Measurements from ENCODE around the gene GRK5.
A peak's percentile ranks its signal among the peaks of the same experiment; 100 is the strongest.

Gene GRK5

GRCh38 chr10:119364645-119365600 is 157.6 kb downstream of the GRK5 start:
- 90 to 93% methylated on average over 9 to 10 of the region's 11 CpGs for WGBS, 2 experiments (ENCODE audit: insufficient coverage in 2 of 2)
- H3K4me3 ChIP-seq (ENCODE audit: extremely low read depth, insufficient read depth, low read length, poor library complexity, severe bottlenecking), result no peak overlapping the region

GRCh38 chr10:119365773-119366599 is 158.6 kb downstream of the GRK5 start:
- peaks cover 15% of the 10 kb centered on the region for H3K4me1 ChIP-seq (ENCODE audit: control insufficient read depth, insufficient read depth, low read length, poor library complexity, severe bottlenecking)
- 82 to 87% methylated on average over 9 to 12 of the region's 12 CpGs for WGBS, 2 experiments (ENCODE audit: insufficient coverage in 2 of 2)

More at GRCh38 chr10:119364645-119365600, 157.6 kb downstream of the GRK5 start:
- Histone ChIP-seq H3K9me3 (ENCODE audit: control insufficient read depth, low read length) (no peaks in the 10 kb centered on the region), H3K36me3 (ENCODE audit: control insufficient read depth, insufficient read depth, low read length) (no peaks in the 10 kb centered on the region), H3K27ac (ENCODE audit: low read depth, low read length, severe bottlenecking) (no peak overlapping the region), H3K4me1 (ENCODE audit: control insufficient read depth, insufficient read depth, low read length, poor library complexity, severe bottlenecking) (peaks cover 7% of the 10 kb centered on the region)

GRCh38 chr10:119367841-119368549 is 160.6 kb downstream of the GRK5 start:
- 95 to 97% methylated on average over 19 to 21 of the region's 21 CpGs for WGBS, 2 experiments (ENCODE audit: insufficient coverage in 2 of 2)
- peaks cover 18% of the 10 kb centered on the region for H3K4me1 ChIP-seq (ENCODE audit: control insufficient read depth, insufficient read depth, low read length, poor library complexity, severe bottlenecking)
- H3K9me3 ChIP-seq (ENCODE audit: control insufficient read depth, low read length), result no peaks in the 10 kb centered on the region
- H3K36me3 ChIP-seq (ENCODE audit: control insufficient read depth, insufficient read depth, low read length), result no peaks in the 10 kb centered on the region
- H3K27ac ChIP-seq (ENCODE audit: low read depth, low read length, severe bottlenecking), result no peak overlapping the region
- H3K4me3 ChIP-seq (ENCODE audit: extremely low read depth, insufficient read depth, low read length, poor library complexity, severe bottlenecking), result no peak overlapping the region

More at GRCh38 chr10:119365773-119366599, 158.6 kb downstream of the GRK5 start:
- Histone ChIP-seq H3K9me3 (ENCODE audit: control insufficient read depth, low read length) (no peaks in the 10 kb centered on the region), H3K27ac (ENCODE audit: low read depth, low read length, severe bottlenecking) (no peak overlapping the region), H3K4me3 (ENCODE audit: extremely low read depth, insufficient read depth, low read length, poor library complexity, severe bottlenecking) (no peak overlapping the region), H3K36me3 (ENCODE audit: control insufficient read depth, insufficient read depth, low read length) (no peaks in the 10 kb centered on the region)

GRCh38 chr10:119368581-119368980 is 161.2 kb downstream of the GRK5 start:
- no peaks in the 10 kb centered on the region for H3K36me3 ChIP-seq (ENCODE audit: control insufficient read depth, insufficient read depth, low read length)
- peaks cover 18% of the 10 kb centered on the region for H3K4me1 ChIP-seq (ENCODE audit: control insufficient read depth, insufficient read depth, low read length, poor library complexity, severe bottlenecking)
- H3K27ac ChIP-seq (ENCODE audit: low read depth, low read length, severe bottlenecking), result no peak overlapping the region
- 95 to 96% methylated on average over 6 to 7 of the region's 8 CpGs for WGBS, 2 experiments (ENCODE audit: insufficient coverage in 2 of 2)
- no peaks in the 10 kb centered on the region for H3K9me3 ChIP-seq (ENCODE audit: control insufficient read depth, low read length)
- no peak overlapping the region for H3K4me3 ChIP-seq (ENCODE audit: extremely low read depth, insufficient read depth, low read length, poor library complexity, severe bottlenecking)

GRCh38 chr10:119368991-119369869 is 161.9 kb downstream of the GRK5 start:
- H3K27ac ChIP-seq (ENCODE audit: low read depth, low read length, severe bottlenecking), result no peak overlapping the region
- 90 to 93% methylated on average over 21 of the region's 21 CpGs for WGBS, 2 experiments (ENCODE audit: insufficient coverage in 2 of 2)
- no peak overlapping the region for H3K4me3 ChIP-seq (ENCODE audit: extremely low read depth, insufficient read depth, low read length, poor library complexity, severe bottlenecking)
- peaks cover 18% of the 10 kb centered on the region for H3K4me1 ChIP-seq (ENCODE audit: control insufficient read depth, insufficient read depth, low read length, poor library complexity, severe bottlenecking)
- H3K9me3 ChIP-seq (ENCODE audit: control insufficient read depth, low read length), result no peaks in the 10 kb centered on the region
- no peaks in the 10 kb centered on the region for H3K36me3 ChIP-seq (ENCODE audit: control insufficient read depth, insufficient read depth, low read length)

- 87 to 88% methylated on average over 12 to 13 of the region's 16 CpGs for WGBS, 2 experiments (ENCODE audit: insufficient coverage in 2 of 2)
- peaks cover 18% of the 10 kb centered on the region for H3K4me1 ChIP-seq (ENCODE audit: control insufficient read depth, insufficient read depth, low read length, poor library complexity, severe bottlenecking)
- H3K9me3 ChIP-seq (ENCODE audit: control insufficient read depth, low read length), result no peaks in the 10 kb centered on the region
- H3K36me3 ChIP-seq (ENCODE audit: control insufficient read depth, insufficient read depth, low read length), result no peaks in the 10 kb centered on the region
- peak overlapping the region; percentile 43 for H3K27ac ChIP-seq (ENCODE audit: low read depth, low read length, severe bottlenecking)
- no peak overlapping the region for H3K4me3 ChIP-seq (ENCODE audit: extremely low read depth, insufficient read depth, low read length, poor library complexity, severe bottlenecking)
Measured at GRCh38 chr10:119370111-119370741, 162.9 kb downstream of the GRK5 start.

GRCh38 chr10:119370972-119371703 is 163.8 kb downstream of the GRK5 start:
- Histone ChIP-seq H3K27ac (ENCODE audit: low read depth, low read length, severe bottlenecking) (peak overlapping the region; percentile 43), H3K9me3 (ENCODE audit: control insufficient read depth, low read length) (no peaks in the 10 kb centered on the region), H3K4me3 (ENCODE audit: extremely low read depth, insufficient read depth, low read length, poor library complexity, severe bottlenecking) (no peak overlapping the region), H3K4me1 (ENCODE audit: control insufficient read depth, insufficient read depth, low read length, poor library complexity, severe bottlenecking) (peaks cover 17% of the 10 kb centered on the region), H3K36me3 (ENCODE audit: control insufficient read depth, insufficient read depth, low read length) (no peaks in the 10 kb centered on the region)
- WGBS, 2 experiments (ENCODE audit: insufficient coverage in 2 of 2), result 81 to 83% methylated on average over 13 to 18 of the region's 24 CpGs

GRCh38 chr10:119371704-119372663 is 164.6 kb downstream of the GRK5 start:
- Histone ChIP-seq H3K27ac (ENCODE audit: low read depth, low read length, severe bottlenecking) (no peak overlapping the region), H3K36me3 (ENCODE audit: control insufficient read depth, insufficient read depth, low read length) (no peaks in the 10 kb centered on the region), H3K4me3 (ENCODE audit: extremely low read depth, insufficient read depth, low read length, poor library complexity, severe bottlenecking) (no peak overlapping the region), H3K4me1 (ENCODE audit: control insufficient read depth, insufficient read depth, low read length, poor library complexity, severe bottlenecking) (peaks cover 13% of the 10 kb centered on the region), H3K9me3 (ENCODE audit: control insufficient read depth, low read length) (no peaks in the 10 kb centered on the region)
- WGBS, 2 experiments (ENCODE audit: insufficient coverage in 2 of 2), result 94 to 96% methylated on average over 2 to 4 of the region's 7 CpGs

All from mesodermal cell (in vitro differentiated cells).